PFSK-1 (cell line): ENCODE results near the gene TINAG.

Experiments
- FOXP2 ChIP-seq: optimal IDR thresholded peaks from 2 replicates; pipeline ENCODE3; 2011; ENCODE audit warnings: borderline replicate concordance, control low read depth, inconsistent platforms; ENCODE audit not compliant: insufficient read depth; ENCODE audit errors: extremely low read length, extremely low read depth
- POLR2AphosphoS5 ChIP-seq: IDR thresholded peaks from 2 replicates; pipeline ENCODE4 v1.6.1; 2012; ENCODE audit warnings: low read depth, mild to moderate bottlenecking, control low read depth, low read length, moderate library complexity
- SIN3A ChIP-seq: IDR thresholded peaks from 2 replicates; pipeline ENCODE4 v1.6.1; 2012; ENCODE audit warnings: mild to moderate bottlenecking, low read length, moderate library complexity, borderline replicate concordance; ENCODE audit not compliant: insufficient read depth
- TAF1 ChIP-seq: IDR thresholded peaks from 2 replicates; pipeline ENCODE4 v1.6.1; 2012; ENCODE audit warnings: low read length, control low read depth, borderline replicate concordance; ENCODE audit not compliant: insufficient read depth
- TF ChIP-seq, protein P1 (sequence below), 2 experiments: IDR thresholded peaks; 2 replicates each; pipeline versions ENCODE4 v1.6.1 to v1.8.0; 2011 to 2012; ENCODE audit warnings: low read depth in 2 of 2, low read length in 2 of 2, control low read depth in 1 of 2, inconsistent platforms in 1 of 2, mild to moderate bottlenecking in 1 of 2, moderate library complexity in 1 of 2; ENCODE audit not compliant: insufficient read depth in 1 of 2

TINAG gene

DNA sequence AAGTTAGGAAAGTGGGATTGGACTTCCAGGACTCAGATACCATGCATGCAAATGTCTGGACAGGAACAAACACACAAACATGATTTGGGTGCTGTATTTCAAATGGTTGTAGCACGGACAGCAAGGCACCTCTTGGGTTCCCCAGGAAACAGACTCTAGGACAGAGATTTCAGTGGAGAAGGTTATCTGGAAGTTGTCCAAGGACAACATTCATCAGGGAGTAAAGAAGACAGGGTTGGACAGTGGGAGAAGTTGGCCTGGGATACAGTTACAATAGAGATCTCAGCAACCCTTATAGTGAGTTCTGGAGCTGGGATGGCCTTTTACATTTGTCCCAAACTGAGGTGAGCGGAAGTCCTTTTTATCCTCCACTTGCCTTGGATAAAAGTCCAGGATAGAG lies 19.8 kb upstream of the TINAG start:
- TF ChIP-seq POLR2AphosphoS5, result no peak
- TF ChIP-seq TAF1, result no peak
- TF ChIP-seq, protein P1, sequence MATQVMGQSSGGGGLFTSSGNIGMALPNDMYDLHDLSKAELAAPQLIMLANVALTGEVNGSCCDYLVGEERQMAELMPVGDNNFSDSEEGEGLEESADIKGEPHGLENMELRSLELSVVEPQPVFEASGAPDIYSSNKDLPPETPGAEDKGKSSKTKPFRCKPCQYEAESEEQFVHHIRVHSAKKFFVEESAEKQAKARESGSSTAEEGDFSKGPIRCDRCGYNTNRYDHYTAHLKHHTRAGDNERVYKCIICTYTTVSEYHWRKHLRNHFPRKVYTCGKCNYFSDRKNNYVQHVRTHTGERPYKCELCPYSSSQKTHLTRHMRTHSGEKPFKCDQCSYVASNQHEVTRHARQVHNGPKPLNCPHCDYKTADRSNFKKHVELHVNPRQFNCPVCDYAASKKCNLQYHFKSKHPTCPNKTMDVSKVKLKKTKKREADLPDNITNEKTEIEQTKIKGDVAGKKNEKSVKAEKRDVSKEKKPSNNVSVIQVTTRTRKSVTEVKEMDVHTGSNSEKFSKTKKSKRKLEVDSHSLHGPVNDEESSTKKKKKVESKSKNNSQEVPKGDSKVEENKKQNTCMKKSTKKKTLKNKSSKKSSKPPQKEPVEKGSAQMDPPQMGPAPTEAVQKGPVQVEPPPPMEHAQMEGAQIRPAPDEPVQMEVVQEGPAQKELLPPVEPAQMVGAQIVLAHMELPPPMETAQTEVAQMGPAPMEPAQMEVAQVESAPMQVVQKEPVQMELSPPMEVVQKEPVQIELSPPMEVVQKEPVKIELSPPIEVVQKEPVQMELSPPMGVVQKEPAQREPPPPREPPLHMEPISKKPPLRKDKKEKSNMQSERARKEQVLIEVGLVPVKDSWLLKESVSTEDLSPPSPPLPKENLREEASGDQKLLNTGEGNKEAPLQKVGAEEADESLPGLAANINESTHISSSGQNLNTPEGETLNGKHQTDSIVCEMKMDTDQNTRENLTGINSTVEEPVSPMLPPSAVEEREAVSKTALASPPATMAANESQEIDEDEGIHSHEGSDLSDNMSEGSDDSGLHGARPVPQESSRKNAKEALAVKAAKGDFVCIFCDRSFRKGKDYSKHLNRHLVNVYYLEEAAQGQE (IDR thresholded peaks at IDR 0.05; ENCODE audit: insufficient read depth in 1 of 2, low read depth in 2 of 2, low read length in 2 of 2), result no peak
- no peak for TF ChIP-seq FOXP2
- no peak for TF ChIP-seq SIN3A

DNA sequence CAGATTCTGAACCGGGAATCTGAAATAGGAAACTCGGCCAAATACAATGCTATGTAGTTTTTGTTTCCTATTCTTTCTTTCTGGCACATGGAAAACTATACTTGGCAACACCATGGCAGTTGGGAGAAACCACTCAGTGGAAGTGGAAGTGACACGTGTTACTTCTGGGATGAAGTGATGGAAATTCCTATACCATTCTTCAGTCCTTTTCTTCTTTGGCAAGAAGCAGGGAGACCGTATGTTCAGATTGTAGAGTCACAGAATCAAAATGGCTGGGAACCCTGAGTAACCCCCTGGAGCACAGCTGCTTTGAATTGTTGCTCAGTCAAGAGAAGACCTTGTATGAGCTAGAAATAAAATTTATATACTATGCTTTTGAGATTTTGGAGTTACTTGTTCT lies 18.8 kb upstream of the TINAG start:
- no peak for TF ChIP-seq SIN3A
- TF ChIP-seq POLR2AphosphoS5, result no peak
- no peak for TF ChIP-seq TAF1
- TF ChIP-seq, protein P1 (IDR thresholded peaks at IDR 0.05; ENCODE audit: insufficient read depth in 1 of 2, low read depth in 2 of 2, low read length in 2 of 2), result no peak
- no peak for TF ChIP-seq FOXP2

DNA sequence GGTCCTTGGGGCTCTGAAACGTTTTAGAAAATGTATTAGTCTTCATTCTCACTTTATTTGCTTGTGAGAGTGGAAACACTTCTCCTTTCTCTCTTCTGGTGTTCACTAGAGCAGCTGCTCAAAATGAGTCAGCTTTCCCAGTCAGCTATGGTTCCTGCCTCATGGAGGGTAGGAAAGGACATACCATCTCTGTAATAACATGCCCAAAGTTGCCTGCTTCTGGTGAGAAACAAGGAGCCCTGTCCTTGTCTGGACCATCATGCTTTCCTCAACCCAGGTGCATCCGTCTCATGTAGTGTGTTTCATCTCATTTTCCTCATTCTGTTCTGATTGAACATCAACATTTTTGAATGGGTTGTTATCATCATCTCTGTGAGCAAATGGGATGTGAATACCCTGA lies 17.1 kb upstream of the TINAG start:
- TF ChIP-seq TAF1, result peak; percentile 29; the same call in 1 of the 2 replicates
- TF ChIP-seq FOXP2, result no peak

DNA sequence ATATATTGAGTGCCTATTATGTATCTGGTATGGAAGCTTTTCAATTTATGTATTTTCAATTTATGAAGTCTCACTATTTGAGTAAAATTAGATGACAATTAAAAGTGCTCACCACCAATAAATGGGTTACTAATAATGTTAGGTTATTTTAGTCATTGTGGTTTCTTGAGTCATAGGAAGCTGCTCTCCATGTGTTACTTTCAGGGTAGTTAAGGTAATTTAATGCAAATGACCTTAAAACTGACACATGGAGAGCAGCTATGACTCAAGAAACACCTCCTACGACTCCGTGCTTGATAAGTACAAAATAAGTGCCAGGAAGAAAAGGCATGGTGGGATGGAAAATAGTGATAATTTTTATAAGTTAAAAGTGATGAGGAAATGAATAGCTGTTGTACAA lies 16.5 kb upstream of the TINAG start:
- no peak for TF ChIP-seq SIN3A
- TF ChIP-seq POLR2AphosphoS5, result no peak
- no peak for TF ChIP-seq TAF1

GRCh38 chr6:54294965-54295532 lies 13.2 kb upstream of the TINAG start:
- TF ChIP-seq POLR2AphosphoS5 (no peak), FOXP2 (no peak), TAF1 (no peak), SIN3A (no peak)
- TF ChIP-seq, protein P1 (IDR thresholded peaks at IDR 0.05; ENCODE audit: insufficient read depth in 1 of 2, low read depth in 2 of 2, low read length in 2 of 2), result no peak

GRCh38 chr6:54299542-54300269 lies 8.5 kb upstream of the TINAG start:
- TF ChIP-seq TAF1 (no peak), FOXP2 (no peak), POLR2AphosphoS5 (no peak), SIN3A (no peak)
- TF ChIP-seq, protein P1 (IDR thresholded peaks at IDR 0.05; ENCODE audit: insufficient read depth in 1 of 2, low read depth in 2 of 2, low read length in 2 of 2), result no peak
